Endothelial cell of umbilical vein (primary cell): ENCODE measurements around the gene TTC21A. TPM values are rescaled to one million over a fixed set of nuclear protein-coding genes. Genes with fewer than 3 reads are reported as not detected.

Experiments used
- microRNA-seq: library from miRNA; unstranded; fragments of <30 nt; microRNA quantifications from one replicate; pipeline ENCODE4 v1.2.0, GENCODE V29; 2021; ENCODE audit warnings: borderline number of aligned reads, borderline replicate concordance
- polyA plus RNA-seq, 4 experiments: library from polyadenylated mRNA; depleted of rRNA in 3 of 4; stranded (reverse) in 3 of 4; unstranded in 1 of 4; fragments of >200 nt; gene quantifications; 2 replicates each; pipeline versions ENCODE4 v1.2.1 to v1.2.3, GENCODE V29; 2011 to 2012; ENCODE audit warnings: missing spikeins in 1 of 4
- small RNA-seq: library from RNA; depleted of rRNA; stranded (forward); fragments of <200 nt; gene quantifications from one replicate; pipeline ENCODE3, GENCODE V24; 2012; ENCODE audit warnings: low replicate concordance, low read depth; ENCODE audit not compliant: insufficient read depth, insufficient read length
- total RNA-seq: library from RNA; stranded (reverse); gene quantifications from 2 replicates; pipeline ENCODE4 v1.2.3, GENCODE V29; 2021

Gene TTC21A
- total and polyA plus RNA-seq, 2 donors (not counting 3 experiments of a cell fraction or from before 2014, with no cell fraction given) = 4.7 to 7.8 TPM

Small RNAs within 50 kb of the gene (microRNA-seq; reads per million reads assigned to microRNA genes)
- gene MIR6822 = not detected

Small RNAs within 50 kb of the gene (small RNA-seq; reads per million reads assigned to genes)
- not detected for gene RF00017

Other genes starting within 250 kb of the TTC21A start
- gene SCN11A, start 55.7 kb upstream of the TTC21A start, total RNA-seq = 0.07 TPM in 1 of 2 replicates, not detected in the other
- gene SCN11A, start 55.7 kb upstream of the TTC21A start, polyA plus RNA-seq = 0.05 and 0.06 TPM in 2 replicates
- gene WDR48, start 55.7 kb upstream of the TTC21A start, total RNA-seq = 25.3 and 31.2 TPM in 2 replicates
- 11.5 and 13.7 TPM in 2 replicates for gene WDR48, start 55.7 kb upstream of the TTC21A start, polyA plus RNA-seq
- gene GORASP1, start 53 bp upstream of the TTC21A start, total RNA-seq = 68.0 and 74.7 TPM in 2 replicates
- 62.5 and 68.0 TPM in 2 replicates for gene GORASP1, start 53 bp upstream of the TTC21A start, polyA plus RNA-seq
- gene CSRNP1, start 45.9 kb downstream of the TTC21A start, total RNA-seq = 13.2 and 14.9 TPM in 2 replicates
- gene CSRNP1, start 45.9 kb downstream of the TTC21A start, polyA plus RNA-seq = 26.5 and 33.7 TPM in 2 replicates
- not detected in 2 replicates for gene XIRP1, start 84.9 kb downstream of the TTC21A start, total RNA-seq
- gene XIRP1, start 84.9 kb downstream of the TTC21A start, polyA plus RNA-seq = not detected in 2 replicates
- not detected in 2 replicates for gene CX3CR1, start 172.4 kb downstream of the TTC21A start, total RNA-seq
- not detected in 2 replicates for gene CX3CR1, start 172.4 kb downstream of the TTC21A start, polyA plus RNA-seq
- not detected in 2 replicates for gene CCR8, start 222.0 kb downstream of the TTC21A start, total RNA-seq
- gene CCR8, start 222.0 kb downstream of the TTC21A start, polyA plus RNA-seq = not detected in 2 replicates